GM19099 (cell line): ENCODE results near the gene KCNQ1OT1.

ENCODE experiments used
- POLR2A ChIP-seq: IDR thresholded peaks from 3 replicates; pipeline ENCODE4 v1.6.1; 2011; ENCODE audit warnings: low read depth; ENCODE audit not compliant: insufficient read length; ENCODE audit errors: extremely low read depth

KCNQ1OT1 gene

DNA sequence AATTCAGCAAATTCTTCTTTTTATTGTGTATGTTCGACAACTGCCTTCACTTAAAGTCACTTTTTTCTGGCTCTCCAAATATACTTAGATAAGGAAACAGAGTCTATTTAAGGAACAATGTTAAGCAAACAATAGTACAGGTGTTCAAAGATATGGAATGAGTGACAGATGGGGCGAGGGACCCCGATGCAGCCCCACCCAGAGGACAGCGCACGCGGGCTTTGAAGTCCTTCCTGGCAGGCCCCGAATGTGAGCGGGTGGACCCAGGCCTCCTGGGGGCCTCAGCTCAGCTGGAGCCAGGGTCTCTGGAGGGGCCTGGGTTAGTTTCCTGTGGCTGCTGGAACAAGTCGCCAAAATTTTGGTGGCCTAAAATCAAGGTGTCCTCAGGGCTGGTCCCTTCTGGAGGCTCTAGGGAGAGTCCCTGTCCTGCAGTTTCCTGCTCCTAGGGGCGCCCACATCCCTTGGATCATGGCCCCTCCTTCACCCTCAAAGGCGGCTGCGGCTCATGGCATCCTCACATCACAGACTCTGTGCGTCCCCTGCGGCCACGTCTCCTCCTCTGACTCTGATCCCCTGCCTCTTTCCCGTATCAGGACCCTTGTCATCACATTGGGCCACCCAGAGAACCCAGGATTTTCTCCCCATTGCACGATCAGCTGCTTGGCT lies 40.6 kb upstream of the KCNQ1OT1 start:
- no peak for TF ChIP-seq POLR2A

DNA sequence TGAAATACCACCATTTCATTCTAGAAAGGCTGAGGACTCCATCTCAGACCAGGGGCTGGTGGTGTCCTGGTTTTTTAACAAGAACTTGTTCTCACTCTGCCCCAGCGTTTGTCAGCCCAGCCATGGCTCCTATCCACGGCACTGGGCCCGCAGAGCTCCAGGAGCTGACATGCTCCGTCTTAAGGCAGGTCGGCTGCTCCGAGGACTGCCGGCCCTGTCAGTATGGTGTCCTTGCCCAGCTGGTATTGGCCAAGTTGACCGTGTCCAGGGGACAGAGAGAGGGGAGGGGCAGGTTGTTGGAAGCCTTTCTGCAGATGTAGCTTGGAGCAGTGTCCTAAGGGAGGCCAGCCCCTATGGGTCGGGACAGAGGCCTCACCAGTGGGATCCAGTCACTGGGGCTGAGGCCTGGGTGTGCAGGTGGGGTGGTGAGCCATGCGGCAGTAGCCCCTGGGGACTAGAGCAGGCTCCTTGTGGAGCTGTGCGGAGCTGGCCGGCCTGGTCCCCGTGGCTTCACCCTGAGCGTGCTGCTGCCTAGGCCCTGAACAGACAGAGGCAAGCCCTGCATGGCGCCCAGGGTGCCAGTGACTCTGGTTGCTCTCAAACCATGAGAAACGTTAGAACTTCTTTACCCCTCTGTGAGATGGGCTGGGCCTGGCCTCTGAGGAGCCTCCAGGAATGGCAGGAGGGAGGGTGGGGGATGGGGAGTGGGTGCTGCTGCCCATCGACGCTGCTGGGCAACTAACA lies 39.9 kb upstream of the KCNQ1OT1 start:
- no peak for TF ChIP-seq POLR2A

DNA sequence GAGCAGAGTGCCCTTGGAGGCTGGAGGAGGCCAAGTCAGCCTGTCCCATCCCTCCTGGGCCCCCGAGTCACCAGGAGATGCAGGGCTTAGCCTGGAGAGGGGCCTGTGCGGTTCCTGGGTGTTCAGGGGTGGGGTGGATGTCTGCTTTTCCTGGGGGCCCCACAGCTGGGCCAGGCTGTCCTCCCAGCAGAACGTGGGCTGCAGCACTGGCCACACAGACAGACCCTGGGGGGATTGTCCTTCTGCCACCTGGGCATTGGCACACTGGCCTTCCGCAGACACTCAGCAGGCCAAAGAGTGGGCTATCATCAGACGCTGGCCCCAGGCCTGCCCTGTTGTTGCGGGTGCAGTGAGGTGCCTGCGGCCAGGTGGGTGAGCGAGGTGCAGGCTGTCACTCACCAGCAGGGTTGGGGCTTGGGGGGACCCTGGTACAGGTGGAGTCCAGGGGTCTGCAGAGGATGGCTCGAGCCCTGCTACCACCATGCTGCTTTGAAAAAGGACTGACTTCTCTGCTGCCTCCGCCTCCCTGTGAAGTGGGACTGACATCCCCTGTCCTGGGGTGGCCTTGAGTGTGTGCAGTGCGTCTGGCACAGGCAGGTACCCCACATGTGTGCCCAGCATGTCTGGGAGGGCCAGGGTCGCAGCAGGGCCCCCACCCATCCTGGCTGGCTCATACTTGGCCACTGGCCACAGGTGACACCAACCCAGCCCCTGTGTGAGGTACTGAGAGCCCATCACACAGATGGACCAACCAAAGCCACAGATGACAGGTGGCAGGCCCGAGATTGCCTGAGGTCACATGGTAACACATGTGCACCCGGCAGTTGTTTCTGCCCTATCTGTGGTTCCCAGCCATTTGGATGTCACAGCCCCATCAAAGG lies 39.0 kb upstream of the KCNQ1OT1 start:
- TF ChIP-seq POLR2A, result no peak

DNA sequence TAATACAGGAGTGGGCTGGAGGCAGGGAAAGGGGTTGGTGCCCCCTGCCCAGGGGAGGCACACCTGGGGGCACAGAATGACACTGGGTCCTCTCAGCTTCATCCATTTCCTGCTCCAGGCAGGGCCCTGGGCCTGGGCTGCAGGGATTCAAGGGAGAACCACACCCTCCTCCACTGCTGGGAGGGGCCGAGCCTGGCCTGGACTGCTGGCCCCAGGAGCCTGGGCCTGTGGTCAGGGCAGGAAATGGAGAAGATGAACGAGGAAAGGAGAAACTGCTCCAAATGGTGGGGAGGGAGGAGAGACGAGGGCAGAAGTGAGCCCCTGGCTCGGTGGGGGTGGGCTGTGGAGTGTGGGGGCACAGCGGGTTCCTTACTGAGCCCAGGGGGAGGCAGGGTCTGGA lies 38.1 kb upstream of the KCNQ1OT1 start:
- TF ChIP-seq POLR2A, result no peak

DNA sequence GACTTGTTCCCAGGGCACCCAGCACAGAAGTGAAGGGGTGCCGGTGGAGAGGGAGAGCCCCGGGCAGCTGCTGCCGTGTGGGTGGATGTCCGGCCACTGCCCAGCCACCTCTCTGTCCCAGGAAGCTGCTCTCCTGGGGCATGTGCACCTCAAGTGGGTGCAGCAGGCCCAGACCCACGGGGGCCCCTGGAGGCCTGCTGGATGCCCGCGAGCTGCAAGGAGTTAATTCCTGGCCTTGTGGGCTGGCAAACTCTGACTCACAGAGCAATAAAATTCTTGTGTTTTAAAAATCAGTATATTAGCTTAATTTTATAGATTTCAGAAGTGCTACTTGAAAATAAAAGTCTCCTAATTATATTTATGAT lies 37.4 kb upstream of the KCNQ1OT1 start:
- TF ChIP-seq POLR2A, result no peak

DNA sequence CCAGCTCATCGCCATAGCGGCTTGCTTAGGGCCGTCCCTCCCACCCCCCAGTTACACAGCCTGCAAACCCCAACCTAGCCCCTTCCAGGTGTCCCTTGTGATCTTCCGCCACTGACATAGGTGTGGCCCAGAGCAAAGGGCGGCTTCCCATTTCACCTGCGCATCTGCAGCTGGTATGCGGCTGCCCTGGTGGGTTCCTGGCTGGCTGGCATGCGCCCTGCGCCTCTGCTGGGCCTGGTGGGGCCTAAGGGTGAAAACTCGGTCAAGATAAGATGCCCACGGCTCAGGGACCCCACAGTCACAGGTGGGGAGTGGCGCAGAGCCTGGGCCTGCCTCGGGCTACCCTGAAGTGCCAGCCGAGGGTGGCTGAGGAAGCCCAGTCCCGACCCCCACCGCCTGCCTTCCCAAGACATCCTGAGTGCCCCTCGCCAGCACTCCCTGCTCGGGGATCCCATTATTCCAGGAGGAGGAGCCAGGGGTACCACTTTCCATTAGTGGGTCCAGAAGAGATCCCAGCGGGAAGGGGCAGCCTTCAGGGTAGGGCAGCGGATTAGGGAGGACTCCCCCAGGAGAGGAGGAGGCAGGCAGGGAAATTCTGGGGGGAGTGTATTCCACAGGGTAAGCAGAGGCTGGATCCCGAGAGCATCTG lies 36.9 kb upstream of the KCNQ1OT1 start:
- no peak for TF ChIP-seq POLR2A

DNA sequence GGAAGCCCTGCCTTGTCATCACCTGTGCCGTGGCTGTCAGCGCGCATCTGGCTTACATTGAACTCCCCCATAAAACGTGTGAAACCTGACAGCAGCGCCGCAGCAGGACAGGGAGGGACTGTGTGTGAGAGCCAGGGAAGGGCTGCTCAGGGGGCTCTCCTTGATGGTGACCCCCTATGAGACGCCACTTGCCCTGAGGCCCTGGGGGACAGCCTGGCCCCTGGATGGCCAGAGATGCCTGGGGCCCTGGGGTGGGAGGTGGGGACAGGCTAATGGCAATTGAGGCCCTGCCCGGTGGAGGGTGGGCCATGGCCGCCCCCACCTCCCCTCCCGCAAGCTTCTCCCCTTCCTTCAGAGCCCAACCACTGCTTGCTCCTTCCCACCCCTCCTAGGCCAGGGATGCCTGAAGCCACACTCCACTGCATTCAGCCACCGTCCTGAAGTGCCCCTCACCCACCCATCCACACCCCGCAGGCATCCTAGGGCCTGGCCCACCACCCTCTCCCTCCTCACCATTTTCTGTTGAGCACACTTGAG lies 35.3 kb upstream of the KCNQ1OT1 start:
- TF ChIP-seq POLR2A, result no peak

DNA sequence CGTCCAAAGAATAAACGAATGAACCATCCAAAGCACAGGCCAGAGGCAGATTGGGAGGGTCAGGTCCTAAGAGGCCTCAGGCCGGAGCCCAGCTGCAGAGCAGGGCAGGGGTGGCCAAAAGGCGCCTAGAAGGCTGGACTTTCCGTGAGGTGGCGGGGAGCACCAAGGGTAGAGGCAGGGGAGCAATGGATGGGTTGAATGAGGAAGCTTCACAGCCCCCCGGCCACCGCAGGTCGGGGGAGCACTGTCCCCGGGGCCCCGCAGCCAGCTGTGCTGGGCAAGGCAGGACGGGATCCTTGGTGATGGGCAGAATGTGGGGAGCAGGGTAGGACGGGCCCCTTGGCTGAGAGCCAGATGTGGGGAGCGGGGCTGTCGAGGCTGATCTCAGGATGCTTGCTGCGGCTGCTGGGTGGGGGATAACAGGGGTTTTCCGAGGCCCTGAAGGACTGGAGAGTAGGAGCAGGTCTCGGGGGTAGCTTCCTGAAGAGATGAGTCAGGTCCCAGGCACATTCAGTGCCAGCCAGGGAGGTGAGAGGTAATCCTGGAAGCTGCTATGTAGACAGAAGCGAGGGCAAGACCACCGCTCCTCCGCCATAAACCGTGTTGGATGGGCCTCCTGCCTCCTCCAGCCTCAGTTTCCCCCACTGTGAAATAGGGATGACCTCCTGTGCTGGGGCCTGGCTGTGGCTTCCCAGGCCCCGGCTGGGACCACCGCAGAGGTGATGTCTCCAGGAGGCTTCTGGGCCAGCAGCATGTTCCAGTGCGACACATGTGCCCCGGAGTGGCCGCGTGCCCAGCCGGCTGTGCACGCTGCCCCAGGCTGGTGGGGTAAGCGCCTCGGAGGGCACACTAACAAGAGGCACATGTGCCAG lies 34.6 kb upstream of the KCNQ1OT1 start:
- no peak for TF ChIP-seq POLR2A

DNA sequence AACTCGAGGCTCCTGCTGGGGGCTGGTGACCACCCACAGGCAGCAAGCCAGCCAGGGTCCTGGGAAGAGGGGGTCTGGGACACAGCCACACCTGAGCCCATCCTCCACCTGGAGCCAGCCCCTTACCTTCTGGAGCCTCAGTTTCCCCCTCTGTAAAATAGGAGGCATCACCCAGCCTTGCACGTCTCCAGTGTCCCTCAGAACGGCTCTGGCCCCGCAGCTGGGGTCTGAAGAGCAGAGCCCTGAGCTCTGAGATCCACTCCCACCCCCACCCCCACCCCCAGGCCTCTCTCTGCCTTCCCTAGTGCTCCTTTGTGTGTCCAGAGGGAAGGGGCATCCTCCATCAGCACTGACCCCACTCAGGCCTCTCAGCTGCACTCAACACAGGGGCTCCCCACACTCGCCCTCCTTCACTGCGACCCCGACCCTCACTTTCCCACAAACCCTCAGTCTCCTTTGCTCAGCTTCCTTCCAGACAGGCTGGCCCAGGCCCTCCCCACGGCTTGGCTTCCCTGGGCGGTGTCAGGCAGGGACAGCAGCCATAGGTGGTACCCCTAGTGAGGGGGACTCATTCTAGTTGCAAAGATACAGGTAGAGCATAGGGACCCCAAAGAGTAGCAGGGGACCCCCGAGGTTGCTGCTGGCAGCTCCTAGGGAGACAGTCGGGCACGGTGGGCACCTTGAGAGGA lies 33.3 kb upstream of the KCNQ1OT1 start:
- TF ChIP-seq POLR2A, result no peak

DNA sequence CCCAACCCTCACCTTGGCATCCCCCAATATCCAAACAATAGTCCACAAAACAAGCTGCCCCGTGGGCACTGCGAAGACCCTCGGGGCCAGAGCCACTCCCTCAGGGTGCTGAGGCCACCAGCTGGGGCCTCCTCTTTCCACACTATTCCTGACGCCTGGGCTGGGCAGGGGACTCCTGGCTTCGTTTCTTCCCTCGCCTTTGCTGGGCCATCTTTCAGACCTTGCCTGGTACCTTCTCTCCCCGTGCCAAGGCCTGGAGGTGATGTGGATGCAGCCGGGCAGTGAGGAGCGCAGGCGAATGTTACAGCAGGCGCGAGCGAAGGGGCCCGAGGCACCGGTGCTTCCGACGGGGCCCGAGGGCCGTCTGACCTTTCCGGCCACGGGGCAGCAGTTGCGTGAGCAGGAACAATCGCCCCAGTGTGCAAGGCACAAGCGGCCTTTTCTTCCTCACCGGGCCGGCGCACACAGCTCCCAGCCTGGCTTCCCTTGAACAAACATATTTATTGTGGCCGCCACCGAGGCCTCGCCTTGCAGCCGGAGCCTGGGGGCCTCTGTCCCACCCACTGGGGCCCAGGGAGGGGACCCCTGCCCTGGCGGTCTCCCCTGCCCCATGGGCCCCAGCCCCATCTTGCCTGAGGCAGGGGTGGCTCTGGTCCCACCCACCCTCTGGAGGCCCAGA lies 32.6 kb upstream of the KCNQ1OT1 start:
- TF ChIP-seq POLR2A, result no peak

DNA sequence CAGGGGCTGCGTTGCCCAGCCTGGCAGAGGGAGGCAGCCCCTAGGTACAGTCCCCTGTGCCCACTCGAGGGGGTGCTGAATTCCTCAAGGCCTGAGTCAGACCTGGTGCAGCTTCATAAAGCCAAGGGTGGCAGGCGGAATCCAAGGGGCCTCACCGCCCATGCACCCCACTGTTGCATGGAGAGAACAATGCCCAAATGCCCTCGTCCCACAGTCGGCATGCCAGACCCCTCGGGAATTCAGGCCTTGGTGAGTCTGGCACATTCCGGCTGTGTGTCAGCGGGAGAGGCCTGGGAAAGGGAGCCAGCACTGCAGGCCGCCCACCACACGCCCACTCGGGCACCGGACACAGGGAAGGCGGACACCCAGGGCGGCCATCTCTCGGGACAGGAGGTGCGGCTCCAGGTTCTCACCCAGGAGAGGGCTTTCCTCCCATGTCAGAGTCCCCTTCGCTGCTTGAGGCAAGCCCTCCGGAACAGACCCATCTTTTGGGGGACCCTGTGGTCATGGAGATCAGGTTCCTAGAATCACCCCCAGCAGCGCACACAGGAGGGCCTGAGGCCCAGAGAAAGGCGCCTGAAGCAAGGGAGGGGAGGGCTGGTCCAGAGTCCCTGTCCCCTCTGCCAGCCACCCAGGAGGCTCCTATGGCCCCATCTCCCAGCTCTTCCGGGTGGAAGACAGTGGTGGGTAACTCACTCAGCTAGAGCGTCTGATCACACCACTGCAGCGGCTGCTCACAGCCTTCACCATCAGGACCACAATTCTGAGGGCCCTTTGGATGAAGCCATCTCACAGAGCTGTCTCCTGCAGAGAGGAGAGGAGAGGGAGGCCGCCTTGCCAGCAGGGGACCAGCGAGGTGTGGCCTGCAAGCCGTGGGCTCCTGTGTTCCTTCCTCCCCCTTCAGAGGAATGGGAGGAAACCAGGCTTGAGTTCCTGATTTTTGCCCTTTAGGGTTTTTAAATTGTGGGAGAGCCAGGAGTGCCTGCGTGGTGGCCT lies 31.6 kb upstream of the KCNQ1OT1 start:
- TF ChIP-seq POLR2A, result no peak
